BE2C (cell line): ENCODE measurements around the gene HHATL.

Experiments used
- DNase-seq: peaks from one replicate; pipeline ENCODE4 v3.0.0-alpha.2; 2020
- H3K27me3 ChIP-seq: fragments of 250-450 bp; sonication (Bioruptor Pico); 2 replicates; pipeline ENCODE4 v1.5.1; 2020; ENCODE audit warnings: mild to moderate bottlenecking
- H3K36me3 ChIP-seq: fragments of 250-450 bp; sonication (Bioruptor Pico); 2 replicates; pipeline ENCODE4 v1.5.1; 2020; ENCODE audit warnings: mild to moderate bottlenecking
- H3K4me1 ChIP-seq: fragments of 250-450 bp; sonication (Bioruptor Pico); 2 replicates; pipeline ENCODE4 v1.5.1; 2020
- H3K4me3 ChIP-seq: 2 replicates; pipeline ENCODE4 v1.5.1; 2011; ENCODE audit warnings: low read depth, low read length
- H3K9me3 ChIP-seq: fragments of 250-450 bp; sonication (Bioruptor Pico); 2 replicates; pipeline ENCODE4 v1.5.1; 2020
- TF ChIP-seq, protein P1 (sequence below): IDR thresholded peaks from 2 replicates; pipeline ENCODE4 v1.5.1; 2012; ENCODE audit warnings: mild to moderate bottlenecking, low read depth, low read length

The HHATL gene

DNA sequence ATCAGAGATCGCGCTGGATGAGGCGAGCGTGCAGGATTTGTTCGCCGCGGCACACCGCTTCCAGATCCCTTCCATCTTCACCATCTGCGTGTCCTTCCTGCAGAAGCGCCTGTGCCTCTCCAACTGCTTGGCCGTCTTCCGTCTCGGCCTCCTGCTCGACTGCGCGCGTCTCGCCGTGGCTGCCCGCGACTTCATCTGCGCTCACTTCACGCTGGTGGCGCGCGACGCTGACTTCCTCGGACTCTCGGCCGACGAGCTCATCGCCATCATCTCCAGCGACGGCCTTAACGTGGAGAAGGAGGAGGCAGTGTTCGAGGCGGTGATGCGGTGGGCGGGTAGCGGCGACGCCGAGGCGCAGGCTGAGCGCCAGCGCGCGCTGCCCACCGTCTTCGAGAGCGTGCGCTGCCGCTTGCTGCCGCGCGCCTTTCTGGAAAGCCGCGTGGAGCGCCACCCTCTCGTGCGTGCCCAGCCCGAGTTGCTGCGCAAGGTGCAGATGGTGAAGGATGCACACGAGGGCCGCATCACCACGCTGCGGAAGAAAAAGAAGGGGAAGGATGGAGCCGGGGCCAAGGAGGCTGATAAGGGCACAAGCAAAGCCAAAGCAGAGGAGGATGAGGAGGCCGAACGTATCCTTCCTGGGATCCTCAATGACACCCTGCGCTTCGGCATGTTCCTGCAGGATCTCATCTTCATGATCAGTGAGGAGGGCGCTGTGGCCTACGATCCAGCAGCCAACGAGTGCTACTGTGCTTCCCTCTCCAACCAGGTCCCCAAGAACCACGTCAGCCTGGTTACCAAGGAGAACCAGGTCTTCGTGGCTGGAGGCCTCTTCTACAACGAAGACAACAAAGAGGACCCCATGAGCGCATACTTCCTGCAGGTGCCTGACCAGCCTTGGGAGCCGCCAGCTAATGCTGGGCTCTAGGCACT is 16.4 kb downstream of the HHATL start:
- Histone ChIP-seq H3K36me3 (no peaks in the 10 kb centered on the region), H3K4me1 (no peaks in the 10 kb centered on the region), H3K27me3 (no peaks in the 10 kb centered on the region), H3K9me3 (no peaks in the 10 kb centered on the region), H3K4me3 (no peak overlapping the region)
- no peak for DNase-seq
- TF ChIP-seq, protein P1, sequence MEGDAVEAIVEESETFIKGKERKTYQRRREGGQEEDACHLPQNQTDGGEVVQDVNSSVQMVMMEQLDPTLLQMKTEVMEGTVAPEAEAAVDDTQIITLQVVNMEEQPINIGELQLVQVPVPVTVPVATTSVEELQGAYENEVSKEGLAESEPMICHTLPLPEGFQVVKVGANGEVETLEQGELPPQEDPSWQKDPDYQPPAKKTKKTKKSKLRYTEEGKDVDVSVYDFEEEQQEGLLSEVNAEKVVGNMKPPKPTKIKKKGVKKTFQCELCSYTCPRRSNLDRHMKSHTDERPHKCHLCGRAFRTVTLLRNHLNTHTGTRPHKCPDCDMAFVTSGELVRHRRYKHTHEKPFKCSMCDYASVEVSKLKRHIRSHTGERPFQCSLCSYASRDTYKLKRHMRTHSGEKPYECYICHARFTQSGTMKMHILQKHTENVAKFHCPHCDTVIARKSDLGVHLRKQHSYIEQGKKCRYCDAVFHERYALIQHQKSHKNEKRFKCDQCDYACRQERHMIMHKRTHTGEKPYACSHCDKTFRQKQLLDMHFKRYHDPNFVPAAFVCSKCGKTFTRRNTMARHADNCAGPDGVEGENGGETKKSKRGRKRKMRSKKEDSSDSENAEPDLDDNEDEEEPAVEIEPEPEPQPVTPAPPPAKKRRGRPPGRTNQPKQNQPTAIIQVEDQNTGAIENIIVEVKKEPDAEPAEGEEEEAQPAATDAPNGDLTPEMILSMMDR = no peak

DNA sequence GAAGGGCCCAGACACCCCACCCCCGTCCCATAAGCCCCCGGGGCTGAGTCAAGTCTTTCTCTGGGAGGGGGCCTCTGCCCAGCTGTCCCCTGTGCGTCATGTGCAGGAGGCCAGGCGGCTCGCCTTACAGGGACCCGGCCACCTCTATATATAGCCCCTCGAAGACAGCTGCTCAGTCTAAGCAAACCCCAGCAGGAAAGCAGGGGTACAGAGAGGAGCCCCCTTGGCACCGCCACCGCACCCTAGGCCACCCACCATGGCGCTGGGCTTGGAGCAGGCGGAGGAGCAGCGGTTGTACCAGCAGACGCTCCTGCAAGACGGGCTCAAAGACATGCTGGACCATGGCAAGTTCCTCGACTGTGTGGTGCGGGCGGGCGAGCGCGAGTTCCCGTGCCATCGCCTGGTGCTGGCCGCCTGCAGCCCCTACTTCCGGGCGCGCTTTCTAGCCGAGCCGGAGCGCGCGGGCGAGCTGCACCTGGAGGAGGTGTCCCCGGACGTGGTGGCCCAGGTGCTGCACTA is 17.2 kb downstream of the HHATL start, which contains the start of gene KLHL40:
KLHL40 (plus strand) TSS at position 175 of the 519 bp plus-strand sequence; CDS start at position 257, 82 bp downstream.
- Histone ChIP-seq H3K27me3 (no peaks in the 10 kb centered on the region), H3K4me3 (no peak within 1 kb of the TSS), H3K9me3 (no peaks in the 10 kb centered on the region), H3K4me1 (no peaks in the 10 kb centered on the region), H3K36me3 (no peaks in the 10 kb centered on the region)
- TF ChIP-seq, protein P1 = no peak
- DNase-seq = no peak

DNA sequence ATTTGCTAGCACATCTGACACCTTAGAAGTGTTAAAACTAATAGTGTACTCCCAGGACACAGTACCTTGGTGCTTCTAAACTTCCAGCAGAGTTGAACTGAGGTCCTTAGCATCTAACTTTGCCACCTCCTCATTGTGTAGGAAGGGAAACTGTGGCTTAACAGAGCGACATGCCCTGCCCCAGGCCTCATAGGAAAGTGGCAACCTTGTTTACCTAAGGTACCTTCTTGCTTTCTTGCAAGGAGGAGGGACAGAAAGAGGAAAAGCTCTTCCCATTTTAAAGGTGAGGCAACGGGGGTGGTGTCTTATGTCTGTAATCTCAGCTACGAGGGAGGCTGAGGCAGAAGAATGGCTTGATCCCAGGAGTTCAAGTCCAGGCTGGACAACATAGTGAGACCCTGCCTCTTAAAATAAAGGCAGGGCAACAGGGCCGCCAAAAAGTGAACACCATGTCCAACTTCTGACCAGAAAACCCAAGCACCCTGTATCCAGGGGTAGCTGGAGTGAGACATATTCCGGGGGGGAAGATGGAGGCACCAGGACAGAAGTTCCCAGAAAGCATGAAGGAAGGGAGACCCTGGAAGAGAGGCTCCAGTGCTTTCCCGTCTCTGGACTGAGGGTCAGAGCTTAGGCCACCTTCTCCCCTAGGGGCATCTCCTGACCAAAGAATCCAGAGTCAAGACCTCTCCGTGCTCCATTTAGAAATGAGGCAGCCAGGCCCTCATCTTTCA is 17.8 kb downstream of the HHATL start:
- H3K4me1 ChIP-seq = no peaks in the 10 kb centered on the region
- no peak for DNase-seq
- H3K9me3 ChIP-seq = no peaks in the 10 kb centered on the region
- TF ChIP-seq, protein P1 = no peak
- no peaks in the 10 kb centered on the region for H3K27me3 ChIP-seq
- no peaks in the 10 kb centered on the region for H3K36me3 ChIP-seq
- H3K4me3 ChIP-seq = no peak overlapping the region

DNA sequence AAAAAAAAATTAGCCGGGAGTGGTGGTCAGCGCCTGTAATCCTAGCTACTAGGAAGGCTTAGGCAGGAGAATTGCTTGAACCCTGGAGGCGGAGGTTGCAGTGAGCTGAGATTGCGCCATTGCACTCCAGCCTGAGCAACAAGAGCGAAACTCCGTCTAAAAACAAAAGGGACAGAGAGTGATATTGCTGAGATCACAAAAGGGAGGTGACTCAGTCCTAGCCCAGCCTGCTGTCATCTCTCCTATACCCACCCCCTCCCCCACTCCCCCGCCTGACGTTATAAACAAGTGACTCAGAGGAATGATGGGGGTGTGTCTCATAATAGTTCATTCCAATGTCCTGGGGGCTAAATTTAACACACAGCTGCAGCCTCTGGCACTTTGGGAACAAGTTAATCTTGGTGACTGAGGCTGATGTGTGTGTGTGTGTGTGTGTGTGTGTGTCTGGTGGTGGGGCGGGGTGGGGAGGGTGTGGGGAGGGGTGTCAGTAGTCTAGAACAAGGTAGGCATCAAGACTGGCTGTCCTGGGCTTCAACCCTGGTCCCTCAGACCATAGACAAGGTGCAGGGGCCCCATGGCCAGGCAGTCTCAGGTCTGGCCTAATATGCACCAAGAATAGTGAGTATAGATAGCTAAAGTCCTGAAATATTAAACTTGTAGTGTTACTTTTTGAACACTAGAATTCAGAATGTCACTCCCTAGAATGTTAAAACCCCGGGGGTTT is 18.6 kb downstream of the HHATL start:
- DNase-seq = peak; percentile 24
- H3K4me1 ChIP-seq = no peaks in the 10 kb centered on the region
- H3K36me3 ChIP-seq = no peaks in the 10 kb centered on the region
- H3K9me3 ChIP-seq = no peaks in the 10 kb centered on the region
- no peak overlapping the region for H3K4me3 ChIP-seq
- H3K27me3 ChIP-seq = no peaks in the 10 kb centered on the region
- TF ChIP-seq, protein P1 = no peak

DNA sequence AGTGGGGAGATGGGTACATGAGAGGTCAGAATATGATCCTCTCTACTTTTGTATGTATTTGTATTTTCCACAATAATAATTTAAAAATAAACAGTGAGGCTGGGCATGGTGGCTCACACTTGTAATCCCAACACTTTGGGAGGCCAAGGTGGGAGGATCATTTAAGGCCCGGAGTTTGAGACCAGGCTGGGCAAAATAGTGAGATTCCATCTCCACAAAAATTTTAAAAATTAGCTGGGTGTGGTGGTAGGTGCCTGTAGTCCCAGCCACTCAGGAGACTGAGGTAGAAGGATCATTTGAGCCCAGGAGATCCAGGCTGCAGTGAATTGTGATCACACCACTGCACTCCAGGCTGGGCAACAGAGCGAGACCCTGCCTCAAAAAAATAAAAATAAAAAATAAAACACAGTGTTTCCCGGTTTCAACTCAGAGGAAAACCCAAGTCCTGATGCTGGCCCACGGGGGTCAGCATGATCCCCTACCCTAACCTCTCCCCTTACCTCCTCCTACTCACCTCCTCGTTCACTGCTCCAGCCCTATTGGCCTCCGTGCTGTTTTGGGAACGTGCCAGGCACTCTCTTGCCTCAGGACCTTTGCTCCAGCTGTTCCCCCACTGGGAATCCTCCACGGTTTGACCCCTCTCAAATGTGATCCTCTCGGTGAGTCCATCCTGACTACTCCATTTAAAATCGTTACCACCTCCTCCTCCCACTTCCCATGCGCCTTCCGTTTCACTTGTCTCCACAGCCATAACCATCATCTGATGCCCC is 20.1 kb downstream of the HHATL start:
- Histone ChIP-seq H3K36me3 (no peaks in the 10 kb centered on the region), H3K27me3 (no peaks in the 10 kb centered on the region), H3K4me3 (no peak overlapping the region), H3K4me1 (no peaks in the 10 kb centered on the region), H3K9me3 (no peaks in the 10 kb centered on the region)
- DNase-seq = no peak
- TF ChIP-seq, protein P1 = no peak
